Measurements from ENCODE around the gene ALKBH5. TPM values are rescaled to one million over a fixed set of nuclear protein-coding genes. Genes with fewer than 3 reads are reported as not detected.

ALKBH5 gene
- total RNA-seq, 1 donor from 2014 or later: 92.6 TPM

DNA sequence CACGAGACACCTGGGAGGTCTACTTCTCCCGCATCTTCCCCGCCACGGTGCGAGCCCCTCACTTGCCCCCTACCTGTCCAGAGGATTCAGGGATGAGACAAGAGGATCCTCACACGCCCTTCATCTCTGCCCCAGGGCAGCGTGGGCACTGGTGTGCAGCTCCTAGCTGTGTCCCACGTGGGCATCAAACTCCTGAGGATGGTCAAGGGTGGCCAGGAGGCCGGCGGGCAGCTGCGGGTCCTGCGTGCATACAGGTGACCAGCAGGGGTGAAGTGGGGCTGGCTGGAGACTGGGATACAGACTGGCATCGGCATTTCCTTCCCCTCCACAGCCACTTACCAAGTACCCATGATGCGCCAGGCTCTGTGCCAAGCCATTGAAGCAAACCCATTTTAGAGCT is 28.4 kb upstream of the ALKBH5 start:
- H3K27ac ChIP-seq (ENCODE audit: low read depth, low read length): no peak overlapping the region
- peaks cover 3% of the 10 kb centered on the region for H3K9me3 ChIP-seq (ENCODE audit: insufficient read depth, low read depth, low read length)
- TF ChIP-seq, protein P1, sequence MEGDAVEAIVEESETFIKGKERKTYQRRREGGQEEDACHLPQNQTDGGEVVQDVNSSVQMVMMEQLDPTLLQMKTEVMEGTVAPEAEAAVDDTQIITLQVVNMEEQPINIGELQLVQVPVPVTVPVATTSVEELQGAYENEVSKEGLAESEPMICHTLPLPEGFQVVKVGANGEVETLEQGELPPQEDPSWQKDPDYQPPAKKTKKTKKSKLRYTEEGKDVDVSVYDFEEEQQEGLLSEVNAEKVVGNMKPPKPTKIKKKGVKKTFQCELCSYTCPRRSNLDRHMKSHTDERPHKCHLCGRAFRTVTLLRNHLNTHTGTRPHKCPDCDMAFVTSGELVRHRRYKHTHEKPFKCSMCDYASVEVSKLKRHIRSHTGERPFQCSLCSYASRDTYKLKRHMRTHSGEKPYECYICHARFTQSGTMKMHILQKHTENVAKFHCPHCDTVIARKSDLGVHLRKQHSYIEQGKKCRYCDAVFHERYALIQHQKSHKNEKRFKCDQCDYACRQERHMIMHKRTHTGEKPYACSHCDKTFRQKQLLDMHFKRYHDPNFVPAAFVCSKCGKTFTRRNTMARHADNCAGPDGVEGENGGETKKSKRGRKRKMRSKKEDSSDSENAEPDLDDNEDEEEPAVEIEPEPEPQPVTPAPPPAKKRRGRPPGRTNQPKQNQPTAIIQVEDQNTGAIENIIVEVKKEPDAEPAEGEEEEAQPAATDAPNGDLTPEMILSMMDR (IDR thresholded peaks at IDR 0.05; ENCODE audit: insufficient read depth, low read depth, low read length): no peak
- TF ChIP-seq EZH2 (IDR thresholded peaks at IDR 0.05; ENCODE audit: insufficient read depth, low read length): no peak
- peaks cover 5% of the 10 kb centered on the region for H3K4me1 Mint-ChIP-seq (ENCODE audit: low read depth, unreplicated experiment)
- H3K27ac Mint-ChIP-seq (ENCODE audit: unreplicated experiment): no peak overlapping the region
- no peaks in the 10 kb centered on the region for H3K79me2 ChIP-seq (ENCODE audit: insufficient read depth, low read length)
- no peak overlapping the region for H3K9ac ChIP-seq (ENCODE audit: low read length)
- DNase-seq (ENCODE audit: low read depth) (no peak), FAIRE-seq (no peak)
- H3K4me1 ChIP-seq (ENCODE audit: insufficient read depth, low read length): peaks cover 13% of the 10 kb centered on the region
- H3K36me3 Mint-ChIP-seq (ENCODE audit: low read depth, unreplicated experiment): no peaks in the 10 kb centered on the region
- no peak overlapping the region for H2AFZ ChIP-seq (ENCODE audit: low read depth, low read length)
- no peaks in the 10 kb centered on the region for H3K36me3 ChIP-seq (ENCODE audit: insufficient read depth, low read length)
- H3K4me3 Mint-ChIP-seq (ENCODE audit: unreplicated experiment): no peak overlapping the region
- no peak overlapping the region for H3K4me2 ChIP-seq (ENCODE audit: low read length)
- H3K9me3 Mint-ChIP-seq (ENCODE audit: unreplicated experiment): no peaks in the 10 kb centered on the region
- H3K27me3 Mint-ChIP-seq (ENCODE audit: low read depth, unreplicated experiment): peaks cover 19% of the 10 kb centered on the region
- no peaks in the 10 kb centered on the region for H4K20me1 ChIP-seq (ENCODE audit: insufficient read depth, low read length)
- no peaks in the 10 kb centered on the region for H3K27me3 ChIP-seq (ENCODE audit: insufficient read depth, low read length)
- no peak overlapping the region for H3K4me3 ChIP-seq (ENCODE audit: insufficient read depth, low read depth, low read length)

DNA sequence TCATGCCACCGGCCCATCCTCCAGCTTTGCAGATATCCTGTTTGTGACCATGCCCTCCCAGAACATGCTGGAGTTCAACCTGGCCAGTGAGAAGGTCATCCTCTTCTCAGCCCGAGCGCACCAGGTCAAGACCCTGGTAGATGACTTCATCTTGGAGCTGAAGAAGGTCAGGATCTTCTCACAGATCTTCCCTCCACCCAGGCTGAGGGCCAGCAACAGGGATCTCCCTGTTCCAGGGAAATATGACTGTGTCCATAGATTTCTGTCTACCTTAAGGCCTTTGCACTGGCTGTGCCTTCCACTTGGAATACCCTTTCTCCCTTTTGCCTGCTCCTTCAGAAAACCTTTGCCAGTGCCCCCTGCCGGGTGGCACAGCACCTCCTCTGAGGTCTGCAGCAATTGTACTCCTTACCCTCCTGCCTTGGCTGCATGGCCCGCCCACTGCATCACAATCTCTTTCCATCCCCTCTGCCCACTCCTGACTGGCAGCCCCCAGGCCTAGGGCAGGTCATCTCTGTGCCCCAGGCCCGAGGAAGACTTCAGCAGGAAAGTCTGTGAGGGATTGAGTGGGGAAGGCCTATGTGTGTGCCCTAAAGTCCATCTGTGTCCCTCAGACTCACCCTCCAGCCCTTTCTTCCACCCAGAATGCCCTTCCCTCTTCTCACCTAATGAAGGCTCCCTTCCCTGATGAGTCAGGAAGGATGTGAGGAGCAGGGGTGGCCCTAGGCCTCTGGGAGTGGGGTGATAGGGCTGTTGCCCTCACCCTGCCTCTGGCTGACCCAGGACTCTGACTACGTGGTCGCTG is 27.3 kb upstream of the ALKBH5 start:
- no peak overlapping the region for H3K4me3 Mint-ChIP-seq (ENCODE audit: unreplicated experiment)
- FAIRE-seq (no peak), DNase-seq (ENCODE audit: low read depth) (no peak)
- H3K9me3 Mint-ChIP-seq (ENCODE audit: unreplicated experiment): no peaks in the 10 kb centered on the region
- Histone ChIP-seq H3K9ac (ENCODE audit: low read length) (no peak overlapping the region), H3K27me3 (ENCODE audit: insufficient read depth, low read length) (no peaks in the 10 kb centered on the region), H3K36me3 (ENCODE audit: insufficient read depth, low read length) (no peaks in the 10 kb centered on the region), H3K79me2 (ENCODE audit: insufficient read depth, low read length) (no peaks in the 10 kb centered on the region), H2AFZ (ENCODE audit: low read depth, low read length) (no peak overlapping the region), H3K4me3 (ENCODE audit: insufficient read depth, low read depth, low read length) (no peak overlapping the region), H4K20me1 (ENCODE audit: insufficient read depth, low read length) (no peaks in the 10 kb centered on the region), H3K27ac (ENCODE audit: low read depth, low read length) (no peak overlapping the region), H3K9me3 (ENCODE audit: insufficient read depth, low read depth, low read length) (peaks cover 3% of the 10 kb centered on the region), H3K4me1 (ENCODE audit: insufficient read depth, low read length) (peaks cover 13% of the 10 kb centered on the region), H3K4me2 (ENCODE audit: low read length) (no peak overlapping the region)
- H3K36me3 Mint-ChIP-seq (ENCODE audit: low read depth, unreplicated experiment): no peaks in the 10 kb centered on the region
- peaks cover 5% of the 10 kb centered on the region for H3K4me1 Mint-ChIP-seq (ENCODE audit: low read depth, unreplicated experiment)
- H3K27ac Mint-ChIP-seq (ENCODE audit: unreplicated experiment): no peak overlapping the region
- peaks cover 19% of the 10 kb centered on the region for H3K27me3 Mint-ChIP-seq (ENCODE audit: low read depth, unreplicated experiment)
- TF ChIP-seq, protein P1 (IDR thresholded peaks at IDR 0.05; ENCODE audit: insufficient read depth, low read depth, low read length): no peak
- TF ChIP-seq EZH2 (IDR thresholded peaks at IDR 0.05; ENCODE audit: insufficient read depth, low read length): no peak

DNA sequence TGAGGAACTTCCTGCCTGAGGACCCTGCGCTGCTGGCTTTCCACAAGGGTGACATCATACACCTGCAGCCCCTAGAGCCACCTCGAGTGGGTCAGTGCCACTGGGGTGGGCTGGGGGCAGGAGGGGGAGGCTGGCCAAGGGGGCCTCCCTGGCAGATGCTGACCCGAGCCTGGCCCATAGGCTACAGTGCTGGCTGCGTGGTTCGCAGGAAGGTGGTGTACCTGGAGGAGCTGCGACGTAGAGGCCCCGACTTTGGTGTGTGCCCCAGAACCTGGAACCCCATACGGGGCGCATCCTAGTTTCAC is 26.7 kb upstream of the ALKBH5 start:
- H2AFZ ChIP-seq (ENCODE audit: low read depth, low read length): no peak overlapping the region

More for the DNA sequence above, 26.7 kb upstream of the ALKBH5 start:
- peaks cover 3% of the 10 kb centered on the region for H3K9me3 ChIP-seq (ENCODE audit: insufficient read depth, low read depth, low read length)
- TF ChIP-seq, protein P1 (IDR thresholded peaks at IDR 0.05; ENCODE audit: insufficient read depth, low read depth, low read length): no peak
- TF ChIP-seq EZH2 (IDR thresholded peaks at IDR 0.05; ENCODE audit: insufficient read depth, low read length): no peak
- no peak overlapping the region for H3K27ac Mint-ChIP-seq (ENCODE audit: unreplicated experiment)
- no peak overlapping the region for H3K9ac ChIP-seq (ENCODE audit: low read length)
- no peak for DNase-seq (ENCODE audit: low read depth)
- no peaks in the 10 kb centered on the region for H3K79me2 ChIP-seq (ENCODE audit: insufficient read depth, low read length)
- no peak for FAIRE-seq
- no peaks in the 10 kb centered on the region for H3K9me3 Mint-ChIP-seq (ENCODE audit: unreplicated experiment)
- H3K4me1 Mint-ChIP-seq (ENCODE audit: low read depth, unreplicated experiment): peaks cover 10% of the 10 kb centered on the region
- H3K4me3 ChIP-seq (ENCODE audit: insufficient read depth, low read depth, low read length): no peak overlapping the region
- no peak overlapping the region for H3K4me2 ChIP-seq (ENCODE audit: low read length)
- no peaks in the 10 kb centered on the region for H3K36me3 ChIP-seq (ENCODE audit: insufficient read depth, low read length)
- no peaks in the 10 kb centered on the region for H3K36me3 Mint-ChIP-seq (ENCODE audit: low read depth, unreplicated experiment)
- H3K27me3 Mint-ChIP-seq (ENCODE audit: low read depth, unreplicated experiment): peaks cover 21% of the 10 kb centered on the region
- peaks cover 13% of the 10 kb centered on the region for H3K4me1 ChIP-seq (ENCODE audit: insufficient read depth, low read length)
- no peaks in the 10 kb centered on the region for H3K27me3 ChIP-seq (ENCODE audit: insufficient read depth, low read length)
- H3K4me3 Mint-ChIP-seq (ENCODE audit: unreplicated experiment): no peak overlapping the region
- no peaks in the 10 kb centered on the region for H4K20me1 ChIP-seq (ENCODE audit: insufficient read depth, low read length)
- H3K27ac ChIP-seq (ENCODE audit: low read depth, low read length): no peak overlapping the region
